ENCODE data around the gene EWSR1. TPM values are rescaled to one million over a fixed set of nuclear protein-coding genes. Genes with fewer than 3 reads are reported as not detected.
A peak's percentile ranks its signal among the peaks of the same experiment; 100 is the strongest.

Gene EWSR1
- total RNA-seq, 1 donor from 2014 or later, result 148 TPM

GRCh38 chr22:29269731-29270474, 1.8 kb downstream of the EWSR1 start:
- peak; percentile 19 for DNase-seq (ENCODE audit: low read depth)

- DNase-seq (ENCODE audit: low read depth), result peak; percentile 45
Observed at GRCh38 chr22:29270475-29271271, 2.6 kb downstream of the EWSR1 start.

GRCh38 chr22:29272624-29273023, 4.6 kb downstream of the EWSR1 start:
- DNase-seq (ENCODE audit: low read depth), result no peak

- peak; percentile 60 for DNase-seq (ENCODE audit: low read depth)
Observed at GRCh38 chr22:29275167-29275566, 7.1 kb downstream of the EWSR1 start.

- peak; percentile 85 for DNase-seq (ENCODE audit: low read depth)
Observed at GRCh38 chr22:29275819-29276565, 7.9 kb downstream of the EWSR1 start.

GRCh38 chr22:29277927-29278326, 9.9 kb downstream of the EWSR1 start:
- DNase-seq (ENCODE audit: low read depth), result no peak

- no peak for DNase-seq (ENCODE audit: low read depth)
Observed at GRCh38 chr22:29284196-29284595, 16.1 kb downstream of the EWSR1 start.

GRCh38 chr22:29288837-29289236, 20.8 kb downstream of the EWSR1 start:
- DNase-seq (ENCODE audit: low read depth), result no peak

GRCh38 chr22:29290061-29290460, 22.0 kb downstream of the EWSR1 start:
- DNase-seq (ENCODE audit: low read depth), result no peak

- no peak for DNase-seq (ENCODE audit: low read depth)
Observed at GRCh38 chr22:29291215-29291614, 23.1 kb downstream of the EWSR1 start.

GRCh38 chr22:29292379-29292778, 24.3 kb downstream of the EWSR1 start:
- no peak for DNase-seq (ENCODE audit: low read depth)

GRCh38 chr22:29298641-29299040, 30.6 kb downstream of the EWSR1 start:
- no peak for DNase-seq (ENCODE audit: low read depth)

GRCh38 chr22:29299136-29299900, 31.2 kb downstream of the EWSR1 start:
- DNase-seq (ENCODE audit: low read depth), result no peak

- no peak for DNase-seq (ENCODE audit: low read depth)
Observed at GRCh38 chr22:29300467-29300806, 32.4 kb downstream of the EWSR1 start.

GRCh38 chr22:29300807-29301601, 32.9 kb downstream of the EWSR1 start:
- no peak for DNase-seq (ENCODE audit: low read depth)

GRCh38 chr22:29301716-29302401, 33.8 kb downstream of the EWSR1 start:
- DNase-seq (ENCODE audit: low read depth), result no peak

- DNase-seq (ENCODE audit: low read depth), result no peak
Observed at GRCh38 chr22:29302402-29302680, 34.3 kb downstream of the EWSR1 start.

- peak; percentile 16 for DNase-seq (ENCODE audit: low read depth)
Observed at GRCh38 chr22:29302681-29303465, 34.8 kb downstream of the EWSR1 start.

GRCh38 chr22:29305836-29306174, 37.7 kb downstream of the EWSR1 start:
- DNase-seq (ENCODE audit: low read depth), result no peak
